GM12874 (cell line): ENCODE data around the gene ZFP36L2.

ENCODE experiments used
- CTCF ChIP-seq: IDR thresholded peaks from 2 replicates; pipeline ENCODE4 v1.5.1; 2011; ENCODE audit warnings: low read depth, mild to moderate bottlenecking, control low read depth, low read length, moderate library complexity; ENCODE audit not compliant: insufficient read depth

ZFP36L2 gene

GRCh38 chr2:43202289-43202688, 24.1 kb downstream of the ZFP36L2 start:
- TF ChIP-seq CTCF: no peak

DNA sequence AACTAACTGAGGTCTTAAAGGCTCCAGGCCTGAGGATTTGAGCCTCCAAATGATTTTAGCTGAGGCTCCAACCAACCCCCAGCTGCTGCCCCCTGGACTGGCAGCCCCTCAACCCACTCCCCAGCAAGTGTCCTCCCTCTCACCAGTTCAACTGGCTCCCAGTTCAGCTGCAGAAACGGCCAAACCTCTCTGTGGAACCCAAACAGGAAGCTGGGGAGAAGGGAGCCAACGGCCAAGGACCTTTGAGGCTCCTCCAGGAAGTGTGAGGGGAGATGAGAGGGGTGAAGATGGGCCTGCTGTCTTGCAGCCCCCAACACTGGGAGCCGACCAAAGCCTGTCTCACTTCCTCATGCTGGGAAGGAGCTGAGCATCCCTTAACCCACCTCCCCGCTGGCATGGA, 24.9 kb downstream of the ZFP36L2 start:
- no peak for TF ChIP-seq CTCF

GRCh38 chr2:43201016-43201415, 25.4 kb downstream of the ZFP36L2 start:
- TF ChIP-seq CTCF: no peak

GRCh38 chr2:43199492-43200488, 26.6 kb downstream of the ZFP36L2 start:
- TF ChIP-seq CTCF: no peak

DNA sequence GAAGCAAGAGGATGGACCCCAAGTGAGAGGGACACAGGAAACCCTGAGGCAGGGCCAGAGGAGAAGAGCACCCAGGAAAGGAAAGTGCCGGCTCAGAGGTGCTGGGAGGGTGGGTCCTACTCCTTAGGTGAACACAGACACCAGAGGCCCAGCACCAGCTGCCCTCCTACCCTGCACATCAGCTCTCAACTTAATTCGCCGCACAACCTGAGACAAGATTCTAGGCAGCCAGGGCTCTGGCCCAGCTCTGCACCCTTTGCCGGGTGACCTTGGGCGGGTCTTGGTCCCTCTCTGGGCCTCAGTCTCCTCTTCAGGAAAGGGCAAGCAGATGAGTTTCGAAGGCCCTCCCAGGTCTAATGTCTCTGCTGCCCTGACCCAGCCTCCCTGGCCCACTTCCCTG, 28.1 kb downstream of the ZFP36L2 start:
- TF ChIP-seq CTCF: no peak

GRCh38 chr2:43197588-43197896, 28.9 kb downstream of the ZFP36L2 start:
- TF ChIP-seq CTCF: no peak

DNA sequence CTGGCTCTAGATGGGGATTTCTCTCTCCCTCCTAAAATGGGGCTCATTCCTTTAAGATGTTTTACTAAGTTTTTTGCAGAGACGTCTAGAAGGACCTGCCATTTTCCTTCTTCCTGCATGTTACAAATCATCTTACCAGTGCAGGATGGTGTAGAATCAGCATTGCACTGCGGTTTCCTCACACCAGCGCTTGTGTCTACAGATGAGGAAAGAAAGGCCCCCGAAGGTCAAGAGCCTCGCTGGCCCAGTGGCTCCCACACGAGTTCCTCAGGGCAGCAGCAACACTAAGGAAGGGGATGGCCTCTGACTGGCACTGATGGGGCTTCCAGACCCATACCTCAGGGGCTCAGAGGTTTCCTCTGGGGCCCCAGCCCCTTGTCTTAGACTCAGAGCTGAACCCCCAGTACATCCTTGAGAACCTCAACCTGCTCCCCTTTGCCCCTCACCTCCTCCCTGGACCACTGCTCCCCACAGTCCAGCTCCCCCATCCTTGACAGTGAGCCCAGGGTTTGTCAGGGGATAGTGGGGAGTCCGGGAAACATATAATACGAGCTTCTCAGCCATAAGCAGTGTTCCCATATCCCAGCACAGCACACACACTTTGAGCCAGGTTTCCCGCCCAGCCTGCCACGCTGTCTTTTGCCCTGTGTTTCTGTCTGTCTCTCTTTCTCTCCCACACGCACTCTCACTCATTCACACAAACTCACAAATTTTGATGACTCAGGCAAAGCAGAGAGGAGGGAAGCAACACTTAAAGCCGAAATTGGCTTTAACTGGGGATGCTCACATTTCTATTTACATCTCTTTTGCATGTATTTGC, 29.4 kb downstream of the ZFP36L2 start:
- no peak for TF ChIP-seq CTCF
